GM11168 (cell line): ENCODE results near the gene MCF2L.

Source experiments
- in situ Hi-C: fragments of 300-500 bp; cut with MboI; formaldehyde crosslinking; loops from one replicate; pipeline ENCODE4 v1.12.0; 2022; ENCODE audit warnings: low sequenced_read_pairs; ENCODE audit not compliant: unreplicated experiment

The MCF2L gene

GRCh38 chr13:113059891-113060290 is 90.9 kb downstream of the MCF2L start:
- in situ Hi-C loops = no loop called here

GRCh38 chr13:113060557-113061270 is 91.7 kb downstream of the MCF2L start:
- in situ Hi-C loops = no loop called here

GRCh38 chr13:113061271-113061625 is 92.2 kb downstream of the MCF2L start:
- in situ Hi-C loops = no loop called here

- in situ Hi-C loops = no loop called here
Observed at GRCh38 chr13:113061796-113062425, 92.9 kb downstream of the MCF2L start.

- in situ Hi-C loops = no loop called here
Observed at GRCh38 chr13:113062691-113063090, 93.7 kb downstream of the MCF2L start.

- in situ Hi-C loops = no loop called here
Observed at GRCh38 chr13:113063091-113063491, 94.1 kb downstream of the MCF2L start.

- in situ Hi-C loops = no loop called here
Observed at GRCh38 chr13:113064000-113064533, 95.1 kb downstream of the MCF2L start.

GRCh38 chr13:113064534-113065405 is 95.8 kb downstream of the MCF2L start:
- in situ Hi-C loops = no loop called here

- in situ Hi-C loops = no loop called here
Observed at GRCh38 chr13:113065406-113066141, 96.6 kb downstream of the MCF2L start.

- in situ Hi-C loops = no loop called here
Observed at GRCh38 chr13:113066142-113066455, 97.1 kb downstream of the MCF2L start.

GRCh38 chr13:113066746-113067145 is 97.7 kb downstream of the MCF2L start:
- in situ Hi-C loops = no loop called here

- in situ Hi-C loops = no loop called here
Observed at GRCh38 chr13:113069861-113070805, 101.1 kb downstream of the MCF2L start.

- in situ Hi-C loops = no loop called here
Observed at GRCh38 chr13:113070855-113071254, 101.8 kb downstream of the MCF2L start.

GRCh38 chr13:113072376-113072775 is 103.4 kb downstream of the MCF2L start:
- in situ Hi-C loops = no loop called here

- in situ Hi-C loops = no loop called here
Observed at GRCh38 chr13:113073942-113074341, 104.9 kb downstream of the MCF2L start.

- in situ Hi-C loops = no loop called here
Observed at GRCh38 chr13:113074401-113074800, 105.4 kb downstream of the MCF2L start.

- in situ Hi-C loops = no loop called here
Observed at GRCh38 chr13:113074876-113075275, 105.9 kb downstream of the MCF2L start.

GRCh38 chr13:113075711-113076110 is 106.7 kb downstream of the MCF2L start:
- in situ Hi-C loops = no loop called here

- in situ Hi-C loops = no loop called here
Observed at GRCh38 chr13:113076681-113077401, 107.8 kb downstream of the MCF2L start.
